Memory B cell (primary cell): Measurements from ENCODE around the gene KRTAP13-1.

Experiments
- ATAC-seq: fragments of 150-1000 bp; cut with Tn5 transposase; 2 replicates; pipeline ENCODE4 v1.10.0; 2021; ENCODE audit warnings: low read depth, mild to moderate bottlenecking, moderate library complexity
- DNase-seq, 2 donors: peaks; one replicate each; pipeline ENCODE4 v3.0.0; 2022; ENCODE audit warnings: low spot score in 2 of 2
- H3K27ac Mint-ChIP-seq: one replicate; pipeline ENCODE4 v1.8.0; 2022; ENCODE audit warnings: mild to moderate bottlenecking, moderate library complexity, mixed read lengths
- H3K27me3 Mint-ChIP-seq: one replicate; pipeline ENCODE4 v1.8.0; 2022; ENCODE audit warnings: mixed read lengths
- H3K36me3 Mint-ChIP-seq: one replicate; pipeline ENCODE4 v1.8.0; 2022; ENCODE audit warnings: mild to moderate bottlenecking, mixed read lengths
- H3K4me1 Mint-ChIP-seq: one replicate; pipeline ENCODE4 v1.8.0; 2022; ENCODE audit warnings: mixed read lengths
- H3K4me3 Mint-ChIP-seq: one replicate; pipeline ENCODE4 v1.8.0; 2022; ENCODE audit warnings: mild to moderate bottlenecking, moderate library complexity, mixed read lengths
- H3K9me3 Mint-ChIP-seq: one replicate; pipeline ENCODE4 v1.8.0; 2022; ENCODE audit warnings: mixed read lengths

KRTAP13-1 gene

DNA sequence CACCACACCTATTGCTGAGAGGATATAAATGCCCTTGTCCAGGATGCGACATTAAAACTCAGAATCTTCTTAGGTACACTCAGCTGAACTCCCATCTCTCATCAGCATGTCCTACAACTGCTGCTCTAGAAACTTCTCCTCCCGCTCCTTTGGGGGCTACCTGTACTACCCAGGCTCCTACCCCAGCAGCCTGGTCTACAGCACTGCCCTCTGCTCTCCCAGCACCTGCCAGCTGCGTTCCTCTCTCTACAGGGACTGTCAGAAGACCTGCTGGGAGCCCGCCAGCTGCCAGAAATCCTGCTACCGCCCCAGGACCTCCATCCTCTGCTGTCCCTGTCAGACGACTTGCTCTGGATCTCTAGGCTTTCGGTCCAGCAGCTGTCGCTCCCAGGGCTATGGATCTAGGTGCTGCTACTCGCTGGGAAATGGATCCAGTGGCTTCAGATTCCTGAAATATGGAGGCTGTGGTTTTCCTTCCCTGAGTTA, 34.4 kb downstream of the KRTAP13-1 start, which contains the start of gene KRTAP13-4:
Gene KRTAP13-4 (plus strand): TSS at position 51 of the 486 bp plus-strand sequence. CDS start 56 bp downstream, at position 107.
- no peak for DNase-seq
- no peaks in the 10 kb centered on the region for H3K27me3 Mint-ChIP-seq
- no peak within 1 kb of the TSS for H3K4me3 Mint-ChIP-seq
- no peaks in the 10 kb centered on the region for H3K4me1 Mint-ChIP-seq
- H3K9me3 Mint-ChIP-seq: peaks cover 2% of the 10 kb centered on the region
- H3K27ac Mint-ChIP-seq: no peak within 1 kb of the TSS
- no peaks in the 10 kb centered on the region for H3K36me3 Mint-ChIP-seq
- ATAC-seq: no peak

DNA sequence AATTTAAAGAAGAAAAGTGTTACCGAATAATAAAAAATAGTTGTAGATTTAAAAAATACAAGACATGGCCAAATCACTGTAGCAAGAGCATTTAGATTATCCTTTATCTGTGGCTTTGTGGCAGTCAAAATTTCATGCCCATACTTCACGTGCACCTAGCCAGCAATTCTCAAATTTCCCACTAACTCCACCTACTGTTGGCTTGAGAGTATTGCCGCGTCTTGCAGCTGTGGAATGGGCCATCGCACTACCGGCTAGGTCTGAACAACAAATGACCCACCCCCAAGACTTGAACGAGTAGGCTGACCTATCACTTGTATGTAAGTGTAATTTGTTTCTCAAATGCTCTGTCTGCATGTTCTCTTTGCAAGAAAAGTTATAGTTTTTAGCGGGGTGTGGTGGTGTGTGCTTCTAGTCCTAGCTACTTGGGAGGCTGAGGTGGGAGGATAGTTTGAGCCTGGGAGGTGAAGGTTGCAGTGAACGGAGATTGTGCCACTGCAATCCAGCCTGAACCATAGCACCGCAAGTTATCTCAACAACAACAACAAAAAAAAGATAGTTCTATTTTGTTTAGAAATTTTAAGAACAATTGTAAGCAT, 38.3 kb downstream of the KRTAP13-1 start:
- no peaks in the 10 kb centered on the region for H3K36me3 Mint-ChIP-seq
- DNase-seq: no peak
- no peaks in the 10 kb centered on the region for H3K27me3 Mint-ChIP-seq
- no peaks in the 10 kb centered on the region for H3K4me1 Mint-ChIP-seq
- H3K4me3 Mint-ChIP-seq: no peak overlapping the region
- H3K9me3 Mint-ChIP-seq: peaks cover 1% of the 10 kb centered on the region
- H3K27ac Mint-ChIP-seq: no peak overlapping the region
- no peak for ATAC-seq

DNA sequence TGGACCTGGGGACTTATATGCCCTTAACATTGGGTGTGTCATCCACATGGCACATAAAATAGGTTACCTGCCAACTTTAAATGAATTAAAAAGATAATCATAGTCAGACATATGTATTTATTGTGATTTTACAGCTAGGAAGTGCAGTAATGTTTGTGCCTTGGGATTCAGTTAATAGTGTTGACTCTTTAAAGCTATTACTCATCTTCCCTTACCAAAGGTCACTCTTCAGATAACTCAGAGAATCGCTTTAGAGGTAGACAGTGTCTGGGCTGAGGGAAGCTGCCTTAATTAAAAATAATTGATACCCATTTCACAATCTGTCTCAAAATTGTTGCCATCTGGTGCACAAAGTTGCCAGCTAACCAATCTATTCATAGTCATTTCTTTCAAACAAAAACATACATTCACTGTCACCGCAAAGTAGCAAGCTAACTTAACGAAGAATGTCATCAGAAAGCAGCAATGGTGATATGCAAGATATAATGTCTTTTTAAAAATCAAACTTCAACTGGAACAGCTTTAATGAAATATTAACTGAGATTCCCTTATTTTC, 41.3 kb downstream of the KRTAP13-1 start:
- ATAC-seq (no peak), DNase-seq (no peak)
- Mint-ChIP-seq H3K27ac (no peak overlapping the region), H3K27me3 (no peaks in the 10 kb centered on the region), H3K4me3 (no peak overlapping the region), H3K4me1 (no peaks in the 10 kb centered on the region), H3K9me3 (peaks cover 3% of the 10 kb centered on the region), H3K36me3 (no peaks in the 10 kb centered on the region)

DNA sequence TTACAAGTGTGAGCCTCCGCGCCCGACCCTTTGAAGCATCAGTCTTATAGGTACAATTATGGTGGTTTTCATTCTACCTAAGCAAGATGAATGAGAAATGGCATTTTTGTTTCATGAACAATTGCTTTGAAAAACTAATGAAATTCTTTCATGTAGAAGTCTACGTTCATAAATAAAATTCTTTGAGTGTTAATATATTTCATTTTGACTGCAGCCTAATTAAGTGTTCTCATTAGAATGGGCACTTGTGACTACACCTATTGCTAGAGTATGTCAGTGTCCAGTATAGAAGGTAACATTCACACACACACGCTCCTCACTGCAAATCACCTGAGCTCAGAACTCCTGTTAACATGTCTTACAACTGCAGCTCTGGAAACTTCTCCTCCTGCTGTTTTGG, 44.1 kb downstream of the KRTAP13-1 start, which contains the start of gene KRTAP15-1:
Gene KRTAP15-1 (plus strand): TSS at position 301 of the 400 bp plus-strand sequence. CDS start 53 bp downstream, at position 354.
- ATAC-seq: no peak
- Mint-ChIP-seq H3K27ac (no peak within 1 kb of the TSS), H3K27me3 (no peaks in the 10 kb centered on the region), H3K36me3 (no peaks in the 10 kb centered on the region), H3K4me3 (no peak within 1 kb of the TSS), H3K4me1 (no peaks in the 10 kb centered on the region), H3K9me3 (peaks cover 3% of the 10 kb centered on the region)
- DNase-seq: no peak

DNA sequence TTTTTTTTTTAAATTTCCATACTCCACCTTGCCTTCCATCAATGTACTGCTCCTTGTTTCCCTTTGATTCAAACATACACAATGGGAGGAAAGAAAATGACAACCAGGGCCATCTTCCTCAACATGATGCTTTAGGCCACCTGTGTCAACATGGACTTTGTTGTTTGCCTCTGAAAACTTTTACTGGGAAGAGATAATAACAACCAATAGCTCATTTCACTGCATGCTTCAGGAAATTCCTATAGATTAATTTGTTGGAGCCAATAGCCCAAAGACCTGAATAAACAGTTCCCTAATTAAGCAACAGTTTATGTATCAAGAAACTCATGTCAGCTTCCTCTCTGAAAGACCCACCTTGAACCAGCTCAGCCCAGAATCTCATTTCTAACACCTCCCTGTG, 47.4 kb downstream of the KRTAP13-1 start:
- Mint-ChIP-seq H3K27ac (no peak overlapping the region), H3K4me1 (no peaks in the 10 kb centered on the region), H3K4me3 (no peak overlapping the region), H3K27me3 (no peaks in the 10 kb centered on the region), H3K9me3 (peaks cover 2% of the 10 kb centered on the region), H3K36me3 (no peaks in the 10 kb centered on the region)
- ATAC-seq: no peak
- no peak for DNase-seq

DNA sequence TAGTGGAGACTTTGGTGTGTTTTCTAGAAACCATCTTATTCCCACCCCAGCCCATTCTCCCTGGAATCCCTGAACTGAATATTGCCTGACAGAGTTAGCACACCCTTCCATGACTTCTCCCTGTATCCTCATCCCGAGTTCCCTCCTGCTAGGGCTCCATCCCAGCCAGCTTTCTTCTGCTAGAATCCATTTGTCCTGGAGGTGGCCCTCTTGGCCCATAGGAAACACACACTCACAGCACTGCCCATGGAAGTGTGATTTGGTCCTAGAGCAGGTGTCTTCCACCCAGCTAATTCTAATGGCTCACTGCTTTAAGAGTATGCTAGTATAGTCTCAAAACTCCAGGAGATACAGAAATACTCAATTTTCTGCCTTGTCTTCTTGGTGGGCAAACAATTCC, 48.4 kb downstream of the KRTAP13-1 start:
- H3K4me1 Mint-ChIP-seq: no peaks in the 10 kb centered on the region
- DNase-seq (no peak), ATAC-seq (no peak)
- H3K27me3 Mint-ChIP-seq: no peaks in the 10 kb centered on the region
- no peak overlapping the region for H3K4me3 Mint-ChIP-seq
- no peak overlapping the region for H3K27ac Mint-ChIP-seq
- H3K9me3 Mint-ChIP-seq: peaks cover 2% of the 10 kb centered on the region
- H3K36me3 Mint-ChIP-seq: no peaks in the 10 kb centered on the region
